HG02571 (cell line): ENCODE results near the gene MAP4K2.

Experiments
- ATAC-seq: cut with Tn5 transposase; IDR thresholded peaks from one replicate; pipeline ENCODE4 v1.9.1; 2021; ENCODE audit warnings: mild to moderate bottlenecking, moderate library complexity; ENCODE audit not compliant: unreplicated experiment

The MAP4K2 gene

DNA sequence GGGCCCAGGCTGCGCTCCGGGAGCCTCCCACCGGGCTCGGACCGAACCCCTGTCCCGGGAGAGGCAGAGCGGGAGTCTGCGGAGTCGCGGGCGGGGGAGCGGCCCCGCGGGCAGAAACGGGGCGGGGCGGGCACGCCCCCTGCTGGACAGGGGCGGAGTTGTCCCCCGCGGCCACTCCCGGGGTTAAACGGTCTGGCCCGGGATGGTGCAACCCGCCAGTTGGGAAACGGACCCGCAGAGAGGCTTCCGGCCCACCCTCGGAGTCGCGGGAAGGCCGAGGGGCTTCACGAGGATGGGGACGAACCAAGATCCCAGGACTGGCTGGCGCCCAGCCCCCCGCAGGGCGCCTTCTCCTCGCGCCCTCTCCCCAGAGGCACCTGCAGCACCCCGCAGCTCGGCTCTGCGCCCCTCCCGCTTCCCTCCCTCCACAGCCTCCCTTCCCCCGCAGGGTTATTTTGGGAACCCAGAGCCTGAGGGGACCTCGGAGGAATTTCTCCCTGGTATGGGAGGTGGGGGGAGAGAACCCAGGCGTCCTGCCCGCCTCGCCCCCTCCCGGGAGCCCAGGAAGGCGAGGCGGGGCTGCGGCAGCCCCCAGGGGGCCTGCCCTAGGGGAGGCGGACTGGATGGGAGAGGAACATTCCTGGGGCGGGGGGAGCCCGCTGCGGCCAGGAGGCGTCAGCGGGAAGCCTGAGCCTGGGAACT, 60.0 kb downstream of the MAP4K2 start:
- ATAC-seq: no peak

DNA sequence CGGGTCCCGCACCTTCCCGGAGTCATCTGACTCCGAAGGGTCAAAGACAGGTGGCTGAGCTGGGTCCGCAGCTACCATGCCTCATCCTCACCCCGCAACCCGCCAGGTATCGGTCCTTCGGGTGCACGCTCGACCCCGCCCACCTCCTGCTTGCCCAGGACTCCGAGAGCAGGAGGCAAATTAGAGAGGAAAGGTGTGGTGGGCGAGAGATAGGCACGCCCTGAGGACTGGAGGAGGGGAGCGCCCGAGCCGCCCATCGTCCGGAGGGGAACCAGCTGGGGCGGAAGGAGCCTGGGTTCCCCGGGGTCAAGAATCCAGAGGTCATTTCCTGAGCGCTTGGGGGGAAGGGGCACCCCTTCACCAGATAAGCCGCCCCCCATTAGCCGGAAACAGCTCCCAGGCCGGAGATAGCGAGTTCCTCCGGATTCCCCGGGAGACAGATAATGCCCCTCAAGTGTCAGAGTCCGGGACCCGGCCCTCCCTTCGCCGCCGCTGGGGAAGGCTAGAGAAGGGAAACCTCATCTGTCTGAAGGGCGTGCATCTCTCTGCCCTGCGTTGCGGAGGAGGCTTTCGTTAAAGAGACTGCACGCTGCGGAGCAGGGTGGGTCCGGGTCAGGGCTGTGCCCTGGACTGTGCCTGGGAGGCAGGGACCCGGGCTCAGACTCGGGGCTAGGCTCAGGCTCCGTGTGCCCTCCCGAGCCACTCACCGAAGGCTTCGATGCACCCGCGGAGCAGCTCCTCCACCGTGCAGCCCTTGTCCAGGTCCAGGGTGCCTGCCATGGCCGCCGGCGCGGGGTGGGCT, 60.7 kb downstream of the MAP4K2 start:
- ATAC-seq: no peak

- ATAC-seq: no peak
These were observed 61.5 kb downstream of the MAP4K2 start for GRCh38 chr11:64741375-64742086.

DNA sequence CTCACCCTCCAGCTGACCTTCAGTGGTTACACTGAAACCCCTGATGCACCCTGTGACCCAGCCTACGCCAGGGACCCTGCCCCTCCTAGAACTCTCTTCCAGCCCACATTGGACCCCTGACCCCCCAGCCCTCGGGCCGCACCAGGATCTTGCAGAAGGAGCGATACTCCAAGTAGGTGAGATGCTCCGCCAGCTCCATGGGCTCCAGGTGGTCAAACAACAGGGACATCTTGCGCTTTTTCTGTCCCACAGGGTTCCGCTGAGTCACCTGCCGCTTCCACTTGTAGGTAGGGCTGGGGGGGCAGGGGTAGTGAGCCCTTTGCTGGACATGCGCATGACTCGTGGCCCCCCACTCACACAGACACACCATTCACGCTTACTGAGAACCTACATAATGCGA, 63.1 kb downstream of the MAP4K2 start:
- ATAC-seq: no peak

DNA sequence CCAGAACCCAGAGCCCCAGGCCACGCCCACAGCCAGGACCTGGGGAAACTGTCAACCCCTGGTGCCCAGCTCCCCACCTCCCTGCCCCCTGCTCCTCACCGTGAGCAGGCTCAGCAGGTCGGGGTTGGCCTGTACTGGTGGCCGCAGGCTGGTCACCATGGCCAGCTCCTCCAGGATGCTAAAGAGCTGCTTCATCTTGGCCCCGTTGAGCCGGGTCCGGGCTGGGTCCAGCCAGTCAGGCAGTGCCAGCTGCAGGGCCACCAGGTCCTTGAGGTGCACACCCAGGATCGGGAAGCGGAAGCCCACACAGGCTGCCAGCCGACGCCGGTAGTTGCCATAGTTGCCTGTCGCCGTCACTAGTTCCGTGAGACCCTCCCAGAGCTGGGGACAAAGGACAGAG, 66.4 kb downstream of the MAP4K2 start:
- ATAC-seq: no peak

DNA sequence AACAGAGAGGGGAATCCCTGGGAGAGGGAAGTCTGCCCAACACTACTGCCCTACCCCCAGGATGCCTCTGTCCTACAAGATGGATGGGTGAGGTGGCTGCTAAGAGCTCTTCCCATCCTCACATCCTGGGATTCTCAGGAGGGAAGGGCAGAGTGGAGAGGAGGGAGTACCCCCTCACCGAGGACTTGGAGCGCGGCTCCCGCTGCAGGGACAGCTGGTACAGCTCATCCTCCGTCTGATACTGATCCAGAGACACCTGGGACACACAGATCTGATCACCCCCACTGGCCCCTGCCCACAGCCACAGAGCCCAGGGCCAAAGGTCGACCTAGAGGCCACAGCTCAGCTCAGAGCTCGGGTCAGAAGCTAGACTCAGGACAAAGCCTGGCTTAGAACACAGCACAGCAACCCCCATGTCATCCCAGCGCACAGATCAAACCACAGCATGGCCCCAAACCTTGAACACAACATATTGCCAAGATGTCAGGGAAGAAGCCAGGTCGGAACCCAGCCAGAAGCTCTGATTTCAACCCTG, 67.2 kb downstream of the MAP4K2 start:
- no peak for ATAC-seq
